HG03280 (cell line): ENCODE data around the gene FAM117A.
"Not testable (repeated sequence)": the region's sequence is repeated elsewhere in the genome, so short reads cannot be mapped to it uniquely, and the experiment has no call there.

Experiments used
- ATAC-seq: cut with Tn5 transposase; IDR thresholded peaks from one replicate; pipeline ENCODE4 v1.9.1; 2021; ENCODE audit warnings: mild to moderate bottlenecking, moderate library complexity; ENCODE audit not compliant: unreplicated experiment

Gene FAM117A

DNA sequence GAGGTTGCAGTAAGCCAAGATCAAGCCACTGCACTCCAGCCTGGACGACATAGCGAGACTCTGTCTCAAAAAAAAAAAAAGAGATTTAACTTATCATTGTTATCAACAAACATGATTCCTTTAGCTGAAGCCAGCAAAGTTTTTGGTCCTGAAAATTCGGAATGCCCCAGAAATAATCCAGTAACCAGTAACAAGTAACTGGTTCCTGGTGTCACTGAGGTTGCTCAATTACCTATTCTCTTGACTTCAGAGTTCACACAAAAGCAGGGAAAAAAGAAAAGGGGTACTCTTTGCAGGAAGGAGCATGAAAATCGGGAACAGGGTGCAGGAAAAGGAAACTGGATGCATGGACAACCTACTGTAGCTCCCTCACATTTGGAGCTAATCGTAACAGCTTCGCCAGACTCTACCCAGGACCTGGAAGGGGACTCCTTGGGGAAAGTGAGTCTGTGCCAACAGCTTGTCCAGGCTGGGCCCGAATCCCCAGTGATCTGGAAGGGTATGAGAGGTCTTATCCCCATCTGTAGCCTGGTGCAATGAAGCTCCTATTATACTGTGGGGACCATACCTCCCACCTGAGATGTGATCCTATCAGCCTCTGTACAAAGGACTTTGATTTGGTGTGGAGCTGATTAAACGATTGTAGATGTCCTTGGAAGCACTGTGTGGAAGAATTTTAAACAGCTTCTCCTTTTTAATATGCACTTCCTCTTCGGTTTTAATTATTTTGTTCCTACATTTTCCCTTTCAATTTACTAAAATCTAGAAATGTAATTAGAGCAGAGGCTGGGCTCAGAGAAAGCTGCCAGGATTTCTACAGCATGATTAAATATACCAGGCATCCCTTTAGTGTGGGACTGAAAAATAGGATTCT is 82.6 kb downstream of the FAM117A start:
- ATAC-seq: no peak

DNA sequence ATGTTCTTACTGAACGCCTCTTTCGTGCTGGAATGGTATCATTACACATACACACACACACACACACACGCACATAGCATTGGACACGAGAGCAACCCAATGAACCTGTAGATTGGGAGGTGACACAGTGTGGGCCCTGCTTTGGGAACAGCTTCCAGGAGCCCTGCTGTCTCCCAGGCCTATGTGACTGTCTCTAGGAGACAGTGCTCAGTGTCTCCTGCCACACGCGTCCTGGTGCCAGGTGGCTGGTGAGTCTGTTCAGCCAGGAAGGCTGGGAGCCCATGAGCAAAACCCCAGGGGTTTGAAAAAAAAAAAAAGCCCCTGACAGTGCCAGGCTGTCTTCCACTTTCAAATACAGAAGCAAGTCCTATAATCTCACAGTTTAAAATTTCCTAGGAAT is 83.6 kb downstream of the FAM117A start:
- no peak for ATAC-seq

DNA sequence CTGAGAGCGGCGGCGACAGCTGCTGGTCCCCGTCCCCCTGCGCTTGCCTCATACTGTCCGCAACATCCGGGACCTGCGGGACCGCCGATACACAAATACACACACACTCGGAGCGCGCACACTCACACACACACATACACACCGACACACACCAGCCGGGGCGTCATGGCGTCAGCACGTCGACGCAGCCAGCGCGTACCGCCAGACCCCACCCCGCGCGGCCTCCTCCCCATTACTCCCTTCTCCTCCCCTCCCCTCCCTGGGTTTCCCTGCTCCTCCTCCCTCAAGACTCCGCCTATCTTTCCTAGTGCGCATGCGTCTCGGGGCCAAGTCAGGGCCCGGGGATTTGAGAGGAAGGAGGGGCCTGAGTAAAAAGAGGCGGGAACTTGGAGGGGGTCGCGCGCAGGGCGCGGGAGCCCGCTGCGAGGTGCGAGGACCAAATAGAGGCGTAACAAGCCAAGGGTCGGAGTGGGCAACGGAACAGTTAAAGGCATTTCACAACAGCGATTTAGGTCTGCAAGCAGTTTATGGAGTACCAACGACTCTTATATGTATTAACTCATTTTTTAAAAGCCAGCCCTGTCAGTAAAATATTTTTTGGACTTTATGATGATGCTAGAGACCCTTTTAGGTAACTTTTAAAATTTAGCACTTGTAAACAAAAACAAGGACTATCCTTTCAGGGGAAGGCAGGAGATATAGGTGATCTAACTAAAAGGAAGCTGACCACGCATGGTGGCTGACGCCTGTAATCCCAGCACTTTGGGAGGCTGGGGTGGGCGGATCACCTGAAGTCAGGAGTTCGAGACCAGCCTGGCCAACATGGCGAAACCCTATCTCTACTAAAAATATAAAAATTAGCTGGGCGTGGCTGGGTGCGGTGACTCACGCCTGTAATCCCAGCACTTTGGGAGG is 85.7 kb downstream of the FAM117A start, which contains the start of gene SPOP:
SPOP (minus strand) TSS at position 165 of the 915 bp plus-strand sequence. CDS start 55,287 bp downstream, outside the sequence.
- peak; percentile 84 for ATAC-seq

DNA sequence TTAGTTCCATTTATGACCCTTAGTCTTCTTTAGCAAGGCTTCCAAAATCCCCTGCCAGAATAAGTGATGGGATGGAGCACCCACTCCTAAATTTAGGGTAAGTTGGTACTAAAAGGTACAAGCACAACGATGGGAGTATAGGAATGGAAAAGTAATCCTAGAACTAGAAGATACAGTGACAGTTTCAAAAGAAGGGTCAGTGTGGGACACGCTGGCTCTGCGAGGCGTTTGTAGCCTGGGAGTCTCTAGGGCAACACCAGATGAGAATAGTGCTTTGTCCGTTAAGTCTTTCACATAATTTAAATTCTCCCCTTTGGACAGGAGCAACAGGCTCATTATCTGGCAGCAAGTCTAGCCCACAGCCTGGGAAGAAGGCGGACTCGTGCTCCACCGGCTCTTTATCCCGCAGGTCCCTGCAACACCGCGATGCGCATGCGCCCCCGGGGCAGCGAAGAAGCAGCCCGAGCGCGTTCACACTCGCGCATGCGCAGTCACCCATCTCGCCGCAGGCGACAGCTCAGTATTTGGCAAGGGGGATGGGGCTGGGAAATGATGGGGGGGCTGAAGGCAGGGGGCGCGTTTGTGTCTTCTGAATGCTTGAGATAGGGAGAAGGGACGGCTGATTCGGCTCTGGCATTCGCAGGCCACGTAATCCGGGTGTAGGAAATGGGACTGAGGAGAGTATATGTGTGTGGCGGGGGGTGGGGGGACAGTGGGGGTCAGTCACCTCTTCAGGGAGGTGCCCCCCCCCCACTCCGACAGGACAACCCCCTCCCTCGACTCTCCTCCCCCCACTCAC is 86.6 kb downstream of the FAM117A start:
- peak; percentile 49 for ATAC-seq

DNA sequence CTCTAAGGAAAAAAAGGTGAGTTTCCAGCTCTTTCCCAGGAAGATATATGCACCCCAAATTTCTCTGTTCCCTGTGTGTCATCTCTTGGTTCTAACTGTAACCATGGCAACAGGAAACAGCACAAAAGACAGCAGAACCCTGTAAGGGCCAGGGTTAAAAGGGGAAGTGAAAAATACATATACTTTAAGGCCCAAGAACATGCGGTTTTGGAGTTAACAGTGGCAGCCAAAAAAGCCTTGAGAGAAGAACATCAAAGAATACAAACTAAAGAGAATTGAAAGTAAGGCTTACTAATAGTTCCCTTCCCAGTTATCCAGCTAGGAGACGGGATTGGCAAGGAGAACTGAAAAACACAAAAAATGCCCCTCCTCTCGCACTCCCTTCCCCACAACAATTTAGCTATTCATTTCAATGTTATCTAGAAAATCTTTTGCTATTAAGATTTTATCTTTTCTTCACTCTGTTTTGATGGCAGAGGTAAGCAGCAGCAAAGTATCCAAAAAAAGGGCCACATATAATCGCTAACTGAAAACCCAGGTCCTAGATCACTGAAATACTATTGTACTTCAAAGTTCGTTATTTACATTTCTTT is 87.6 kb downstream of the FAM117A start:
- ATAC-seq: peak; percentile 55

DNA sequence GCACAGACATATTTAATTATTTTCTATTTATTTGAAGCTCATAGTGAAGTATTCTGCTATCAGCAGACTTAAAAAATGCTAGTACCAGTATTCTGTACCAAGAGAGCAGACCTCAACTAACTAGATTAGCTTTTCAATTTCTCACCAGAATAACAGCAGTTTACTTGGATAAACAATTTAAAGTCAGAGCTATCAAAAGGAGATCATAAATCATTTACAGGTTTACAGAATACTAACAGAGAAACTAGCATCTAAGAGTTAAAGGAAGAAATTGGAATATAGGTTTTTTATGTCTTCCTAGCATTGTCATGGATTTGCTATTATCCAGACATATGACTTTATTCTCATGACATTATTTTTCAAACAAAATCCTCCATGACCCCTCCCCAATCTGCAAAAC is 89.4 kb downstream of the FAM117A start:
- no peak for ATAC-seq

DNA sequence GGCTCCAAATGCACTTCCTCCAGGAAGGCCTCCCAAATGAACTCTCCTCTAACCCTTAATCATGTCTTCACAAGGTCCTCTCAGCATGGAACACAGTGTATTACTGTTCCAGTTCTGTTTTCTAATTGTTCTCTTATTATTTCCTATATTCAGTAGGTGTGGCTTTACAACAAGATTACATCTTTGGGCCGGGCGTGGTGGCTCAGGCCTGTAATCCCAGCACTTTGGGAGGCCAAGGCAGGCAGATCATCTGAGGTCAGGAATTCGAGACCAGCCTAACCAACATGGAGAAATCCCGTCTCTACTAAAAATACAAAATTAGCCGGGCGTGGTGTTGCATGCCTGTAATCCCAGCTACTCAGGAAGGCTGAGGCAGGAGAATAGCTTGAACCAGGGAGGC is 90.3 kb downstream of the FAM117A start:
- ATAC-seq: not testable (repeated sequence)

DNA sequence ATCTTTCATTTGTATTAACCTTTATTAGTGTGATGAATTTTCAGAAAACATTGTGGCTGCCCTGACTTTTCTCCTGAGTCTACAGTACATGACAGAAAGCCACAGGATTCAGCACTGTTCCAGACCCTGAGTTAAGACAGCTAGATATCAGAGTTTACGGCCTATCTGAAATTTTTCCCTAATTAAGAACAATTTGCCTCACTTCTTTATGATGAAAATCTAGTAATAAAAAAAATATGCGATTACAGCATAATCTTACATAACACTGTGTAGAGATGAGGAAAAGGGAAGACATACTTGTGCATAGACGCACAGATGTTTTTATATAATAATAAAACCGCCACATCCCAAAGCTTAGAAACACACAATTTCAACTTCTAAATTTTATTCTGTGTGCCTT is 93.3 kb downstream of the FAM117A start:
- ATAC-seq: no peak

DNA sequence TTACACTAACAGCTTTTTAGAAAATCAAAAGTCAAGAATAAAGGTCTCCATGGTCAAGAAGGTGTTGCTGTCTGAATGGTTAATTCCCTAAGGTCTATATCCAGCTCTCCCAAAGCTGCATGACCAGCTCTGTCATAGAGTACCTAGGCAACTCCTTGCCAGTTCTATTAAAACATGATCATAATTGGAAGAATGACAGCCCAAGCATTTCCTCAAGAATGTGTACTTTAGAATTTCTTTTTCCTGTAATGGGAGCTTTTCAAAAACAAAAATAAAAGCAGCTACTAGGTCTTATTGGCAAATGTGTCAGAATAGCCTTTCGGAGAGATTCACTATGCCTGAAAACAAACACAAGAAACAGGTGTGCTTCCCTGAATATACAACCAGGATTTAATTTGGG is 93.9 kb downstream of the FAM117A start:
- ATAC-seq: no peak

DNA sequence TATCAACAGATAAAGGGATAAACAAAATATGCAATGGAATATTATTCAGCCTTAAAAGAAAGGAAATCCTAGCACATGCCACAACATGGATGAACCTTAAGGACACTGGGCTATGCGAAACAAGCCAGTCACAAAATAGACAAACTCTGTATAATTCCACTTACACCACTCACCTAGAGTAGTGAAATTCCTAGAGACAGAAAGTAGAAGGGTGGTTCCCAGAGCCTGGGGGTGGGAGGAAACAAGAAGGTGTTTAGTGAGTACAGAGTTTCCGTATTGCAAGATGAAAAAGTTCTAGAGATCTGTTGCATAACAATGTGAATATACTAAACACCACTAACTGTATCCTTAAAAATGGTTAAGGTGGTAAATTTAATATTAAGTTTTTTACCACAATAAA is 96.1 kb downstream of the FAM117A start:
- no peak for ATAC-seq

DNA sequence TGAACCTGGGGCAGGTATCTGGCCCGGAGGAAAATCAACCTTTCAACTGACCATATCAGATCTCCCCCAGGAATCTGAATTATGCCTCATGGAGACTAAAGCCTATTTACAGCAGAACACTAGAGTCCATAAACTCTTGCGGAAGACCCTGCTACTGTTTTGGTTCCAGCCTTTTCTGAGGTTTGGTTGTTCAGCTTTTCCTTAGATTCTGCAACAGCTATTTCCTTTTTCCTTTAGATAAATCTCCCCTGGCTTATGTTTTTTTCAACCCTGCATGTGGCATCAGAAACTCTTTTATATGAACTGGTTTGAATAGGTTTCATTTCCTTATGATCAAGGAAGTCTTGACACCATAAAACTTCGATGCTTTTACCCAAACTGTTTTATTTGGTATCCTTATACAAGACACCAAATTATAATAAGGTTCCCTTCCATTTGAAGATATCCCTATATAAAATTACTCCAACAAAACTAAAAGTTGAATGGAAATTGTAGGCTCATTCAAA is 99.2 kb downstream of the FAM117A start:
- ATAC-seq: no peak
